Measurements from ENCODE around the gene AZU1.
A peak's percentile ranks its signal among the peaks of the same experiment; 100 is the strongest.

AZU1 gene

GRCh38 chr19:867301-867793 is 39.7 kb downstream of the AZU1 start:
- H3K4me1 ChIP-seq (ENCODE audit: control insufficient read depth in 1 of 2, insufficient read depth in 2 of 2, low read length in 2 of 2) = peaks cover 0 to 35% of the 10 kb centered on the region in 2 donors
- no peak overlapping the region for H3K27ac ChIP-seq (ENCODE audit: low read length)
- peaks cover 3 to 14% of the 10 kb centered on the region in 2 donors for H3K36me3 ChIP-seq (ENCODE audit: control insufficient read depth in 1 of 2, insufficient read depth in 2 of 2, low read length in 2 of 2)
- H3K4me3 ChIP-seq (ENCODE audit: low read depth in 1 of 2, low read length in 2 of 2) = no peak overlapping the region
- no peaks in the 10 kb centered on the region for H3K9me3 ChIP-seq (ENCODE audit: control insufficient read depth in 1 of 2, low read length in 2 of 2)
- H3K27me3 ChIP-seq (ENCODE audit: low read depth, low read length) = no peaks in the 10 kb centered on the region

- H3K27me3 ChIP-seq (ENCODE audit: low read depth, low read length) = no peaks in the 10 kb centered on the region
- H3K36me3 ChIP-seq (ENCODE audit: control insufficient read depth in 1 of 2, insufficient read depth in 2 of 2, low read length in 2 of 2) = peaks cover 3 to 14% of the 10 kb centered on the region in 2 donors
- H3K9me3 ChIP-seq (ENCODE audit: control insufficient read depth in 1 of 2, low read length in 2 of 2) = no peaks in the 10 kb centered on the region
- H3K4me1 ChIP-seq (ENCODE audit: control insufficient read depth in 1 of 2, insufficient read depth in 2 of 2, low read length in 2 of 2) = peaks cover 0 to 33% of the 10 kb centered on the region in 2 donors
- H3K27ac ChIP-seq (ENCODE audit: low read length) = no peak overlapping the region
- H3K4me3 ChIP-seq (ENCODE audit: low read depth in 1 of 2, low read length in 2 of 2) = no peak overlapping the region
Observed at GRCh38 chr19:867855-868457, 40.3 kb downstream of the AZU1 start.

GRCh38 chr19:868458-869244 is 41.0 kb downstream of the AZU1 start:
- H3K27ac ChIP-seq (ENCODE audit: low read length) = no peak overlapping the region
- peaks cover 0 to 31% of the 10 kb centered on the region in 2 donors for H3K4me1 ChIP-seq (ENCODE audit: control insufficient read depth in 1 of 2, insufficient read depth in 2 of 2, low read length in 2 of 2)
- peaks cover 3 to 14% of the 10 kb centered on the region in 2 donors for H3K36me3 ChIP-seq (ENCODE audit: control insufficient read depth in 1 of 2, insufficient read depth in 2 of 2, low read length in 2 of 2)
- H3K9me3 ChIP-seq (ENCODE audit: control insufficient read depth in 1 of 2, low read length in 2 of 2) = no peaks in the 10 kb centered on the region
- H3K4me3 ChIP-seq (ENCODE audit: low read depth in 1 of 2, low read length in 2 of 2) = no peak overlapping the region
- H3K27me3 ChIP-seq (ENCODE audit: low read depth, low read length) = no peaks in the 10 kb centered on the region

- Histone ChIP-seq H3K9me3 (ENCODE audit: control insufficient read depth in 1 of 2, low read length in 2 of 2) (no peaks in the 10 kb centered on the region), H3K36me3 (ENCODE audit: control insufficient read depth in 1 of 2, insufficient read depth in 2 of 2, low read length in 2 of 2) (peaks cover 3 to 18% of the 10 kb centered on the region in 2 donors), H3K4me3 (ENCODE audit: low read depth in 1 of 2, low read length in 2 of 2) (no peak overlapping the region), H3K27me3 (ENCODE audit: low read depth, low read length) (no peaks in the 10 kb centered on the region), H3K4me1 (ENCODE audit: control insufficient read depth in 1 of 2, insufficient read depth in 2 of 2, low read length in 2 of 2) (peaks cover 0 to 31% of the 10 kb centered on the region in 2 donors), H3K27ac (ENCODE audit: low read length) (peak overlapping the region; percentile 39)
Observed at GRCh38 chr19:869245-870177, 41.9 kb downstream of the AZU1 start.

- Histone ChIP-seq H3K27ac (ENCODE audit: low read length) (no peak overlapping the region), H3K27me3 (ENCODE audit: low read depth, low read length) (no peaks in the 10 kb centered on the region), H3K36me3 (ENCODE audit: control insufficient read depth in 1 of 2, insufficient read depth in 2 of 2, low read length in 2 of 2) (peaks cover 3 to 22% of the 10 kb centered on the region in 2 donors), H3K4me3 (ENCODE audit: low read depth in 1 of 2, low read length in 2 of 2) (no peak overlapping the region), H3K4me1 (ENCODE audit: control insufficient read depth in 1 of 2, insufficient read depth in 2 of 2, low read length in 2 of 2) (peaks cover 0 to 31% of the 10 kb centered on the region in 2 donors), H3K9me3 (ENCODE audit: control insufficient read depth in 1 of 2, low read length in 2 of 2) (no peaks in the 10 kb centered on the region)
Observed at GRCh38 chr19:870314-870713, 42.7 kb downstream of the AZU1 start.

- Histone ChIP-seq H3K4me1 (ENCODE audit: control insufficient read depth in 1 of 2, insufficient read depth in 2 of 2, low read length in 2 of 2) (peaks cover 0 to 31% of the 10 kb centered on the region in 2 donors), H3K27me3 (ENCODE audit: low read depth, low read length) (no peaks in the 10 kb centered on the region), H3K27ac (ENCODE audit: low read length) (no peak overlapping the region), H3K36me3 (ENCODE audit: control insufficient read depth in 1 of 2, insufficient read depth in 2 of 2, low read length in 2 of 2) (peaks cover 3 to 29% of the 10 kb centered on the region in 2 donors), H3K9me3 (ENCODE audit: control insufficient read depth in 1 of 2, low read length in 2 of 2) (no peaks in the 10 kb centered on the region), H3K4me3 (ENCODE audit: low read depth in 1 of 2, low read length in 2 of 2) (no peak overlapping the region)
Observed at GRCh38 chr19:870963-871401, 43.3 kb downstream of the AZU1 start.

- Histone ChIP-seq H3K27me3 (ENCODE audit: low read depth, low read length) (no peaks in the 10 kb centered on the region), H3K27ac (ENCODE audit: low read length) (no peak overlapping the region), H3K36me3 (ENCODE audit: control insufficient read depth in 1 of 2, insufficient read depth in 2 of 2, low read length in 2 of 2) (peaks cover 3 to 36% of the 10 kb centered on the region in 2 donors), H3K4me3 (ENCODE audit: low read depth in 1 of 2, low read length in 2 of 2) (peak overlapping the region in 1 of 2 donors; percentile 3), H3K9me3 (ENCODE audit: control insufficient read depth in 1 of 2, low read length in 2 of 2) (no peaks in the 10 kb centered on the region), H3K4me1 (ENCODE audit: control insufficient read depth in 1 of 2, insufficient read depth in 2 of 2, low read length in 2 of 2) (peaks cover 0 to 31% of the 10 kb centered on the region in 2 donors)
Observed at GRCh38 chr19:871446-872265, 44.0 kb downstream of the AZU1 start.

- Histone ChIP-seq H3K9me3 (ENCODE audit: control insufficient read depth in 1 of 2, low read length in 2 of 2) (no peaks in the 10 kb centered on the region), H3K27ac (ENCODE audit: low read length) (no peak overlapping the region), H3K4me1 (ENCODE audit: control insufficient read depth in 1 of 2, insufficient read depth in 2 of 2, low read length in 2 of 2) (peaks cover 0 to 31% of the 10 kb centered on the region in 2 donors), H3K4me3 (ENCODE audit: low read depth in 1 of 2, low read length in 2 of 2) (peak overlapping the region in 1 of 2 donors; percentile 3), H3K27me3 (ENCODE audit: low read depth, low read length) (no peaks in the 10 kb centered on the region), H3K36me3 (ENCODE audit: control insufficient read depth in 1 of 2, insufficient read depth in 2 of 2, low read length in 2 of 2) (peaks cover 2 to 43% of the 10 kb centered on the region in 2 donors)
Observed at GRCh38 chr19:872266-872951, 44.8 kb downstream of the AZU1 start.

- Histone ChIP-seq H3K36me3 (ENCODE audit: control insufficient read depth in 1 of 2, insufficient read depth in 2 of 2, low read length in 2 of 2) (peaks cover 0 to 39% of the 10 kb centered on the region in 2 donors), H3K4me1 (ENCODE audit: control insufficient read depth in 1 of 2, insufficient read depth in 2 of 2, low read length in 2 of 2) (peaks cover 0 to 31% of the 10 kb centered on the region in 2 donors), H3K27ac (ENCODE audit: low read length) (no peak overlapping the region), H3K4me3 (ENCODE audit: low read depth in 1 of 2, low read length in 2 of 2) (no peak overlapping the region), H3K27me3 (ENCODE audit: low read depth, low read length) (no peaks in the 10 kb centered on the region), H3K9me3 (ENCODE audit: control insufficient read depth in 1 of 2, low read length in 2 of 2) (no peaks in the 10 kb centered on the region)
Observed at GRCh38 chr19:873084-873483, 45.4 kb downstream of the AZU1 start.

- Histone ChIP-seq H3K9me3 (ENCODE audit: control insufficient read depth in 1 of 2, low read length in 2 of 2) (no peaks in the 10 kb centered on the region), H3K4me1 (ENCODE audit: control insufficient read depth in 1 of 2, insufficient read depth in 2 of 2, low read length in 2 of 2) (peaks cover 0 to 29% of the 10 kb centered on the region in 2 donors), H3K4me3 (ENCODE audit: low read depth in 1 of 2, low read length in 2 of 2) (no peak overlapping the region), H3K36me3 (ENCODE audit: control insufficient read depth in 1 of 2, insufficient read depth in 2 of 2, low read length in 2 of 2) (peaks cover 0 to 38% of the 10 kb centered on the region in 2 donors), H3K27ac (ENCODE audit: low read length) (no peak overlapping the region), H3K27me3 (ENCODE audit: low read depth, low read length) (no peaks in the 10 kb centered on the region)
Observed at GRCh38 chr19:873561-874041, 46.0 kb downstream of the AZU1 start.
